HG03103 (cell line): ENCODE results near the gene SFTPA1.
A peak's percentile ranks its signal among the peaks of the same experiment; 100 is the strongest.
"Not testable (repeated sequence)": the region's sequence is repeated elsewhere in the genome, so short reads cannot be mapped to it uniquely, and the experiment has no call there.

Experiments used
- ATAC-seq: cut with Tn5 transposase; IDR thresholded peaks from one replicate; pipeline ENCODE4 v1.9.1; 2021; ENCODE audit warnings: low read depth; ENCODE audit not compliant: unreplicated experiment

Gene SFTPA1

DNA sequence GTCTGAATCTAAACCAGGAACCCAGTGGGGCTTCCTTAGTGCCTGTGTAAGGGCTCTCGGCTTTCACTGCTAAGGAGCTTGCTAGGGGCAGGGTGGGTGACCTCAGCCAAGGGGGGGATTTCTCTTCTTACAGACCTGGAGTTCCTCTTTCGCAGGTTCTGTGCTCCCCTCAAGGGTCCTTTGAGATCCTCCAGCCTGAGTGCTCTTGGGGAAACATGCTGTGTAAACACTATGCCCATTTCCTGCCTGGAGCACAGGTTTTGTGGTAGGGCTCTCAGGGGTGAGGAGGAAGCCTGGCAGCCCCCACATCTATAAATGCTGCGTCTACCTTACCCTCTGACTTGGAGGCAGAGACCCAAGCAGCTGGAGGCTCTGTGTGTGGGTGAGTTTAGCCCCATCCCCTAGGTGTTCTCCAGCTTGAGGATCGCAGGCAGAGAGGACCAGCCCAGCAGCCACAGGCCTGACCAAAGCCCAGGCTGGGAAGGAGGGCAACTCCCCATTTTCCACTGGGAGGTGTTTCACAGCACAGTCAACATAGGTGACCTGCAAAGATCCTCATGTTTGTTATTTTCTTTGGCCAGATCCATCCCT is at the start of gene SFTPA1:
Gene SFTPA1, plus strand, starts transcription at position 339 of the 591 bp plus-strand sequence. CDS start 887 bp downstream, outside the sequence.
- no peak for ATAC-seq

DNA sequence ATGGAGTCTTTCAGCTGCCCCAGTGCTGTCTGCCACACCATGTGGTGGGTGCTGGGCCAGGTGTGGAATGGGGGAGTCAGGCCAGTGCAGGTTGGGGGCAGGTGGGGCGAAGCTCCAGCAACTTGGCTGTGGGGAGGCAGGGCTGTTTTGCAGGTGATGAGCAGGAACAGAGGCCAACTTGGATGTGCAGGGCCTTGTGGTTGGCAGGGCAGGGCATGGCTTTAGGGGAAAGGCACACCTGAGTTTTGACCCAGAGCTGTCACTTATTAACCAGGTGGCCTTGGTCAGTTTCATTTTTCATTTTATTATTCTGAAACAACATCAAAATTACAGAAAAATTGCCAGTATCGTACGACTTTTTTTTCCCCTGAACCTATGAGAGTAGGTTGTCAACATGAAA is 49.5 kb upstream of the SFTPA1 start:
- ATAC-seq, result no peak

DNA sequence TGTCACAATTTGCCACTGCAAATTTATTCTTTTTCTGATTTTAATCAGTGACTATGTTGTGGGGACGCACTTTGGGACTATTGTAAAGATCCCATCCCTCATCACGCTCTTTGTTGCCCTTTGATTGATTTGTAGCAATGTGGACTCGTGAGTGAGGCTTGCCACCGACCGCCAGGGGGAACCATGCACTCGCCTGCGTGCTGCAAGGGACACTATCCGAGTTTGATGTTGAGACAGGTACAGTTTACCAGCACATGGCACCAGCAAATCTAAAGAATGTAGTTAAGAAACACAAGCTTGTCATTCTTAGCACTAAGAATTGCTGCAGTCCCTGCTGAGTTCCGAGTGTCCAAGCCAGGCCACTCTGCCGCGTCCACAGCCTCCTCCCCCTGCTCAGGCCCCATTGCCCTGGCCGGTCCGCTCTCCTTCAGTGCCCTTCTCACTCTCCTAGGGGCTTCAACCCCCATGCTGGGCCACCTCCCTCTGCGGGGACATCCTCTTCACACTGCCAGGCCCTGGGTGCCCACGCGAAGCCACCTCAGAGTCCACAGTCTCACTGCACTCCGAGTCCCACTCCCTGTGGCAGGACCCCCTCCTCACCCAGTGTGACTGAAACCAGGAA is 48.5 kb upstream of the SFTPA1 start:
- peak; percentile 82 for ATAC-seq

DNA sequence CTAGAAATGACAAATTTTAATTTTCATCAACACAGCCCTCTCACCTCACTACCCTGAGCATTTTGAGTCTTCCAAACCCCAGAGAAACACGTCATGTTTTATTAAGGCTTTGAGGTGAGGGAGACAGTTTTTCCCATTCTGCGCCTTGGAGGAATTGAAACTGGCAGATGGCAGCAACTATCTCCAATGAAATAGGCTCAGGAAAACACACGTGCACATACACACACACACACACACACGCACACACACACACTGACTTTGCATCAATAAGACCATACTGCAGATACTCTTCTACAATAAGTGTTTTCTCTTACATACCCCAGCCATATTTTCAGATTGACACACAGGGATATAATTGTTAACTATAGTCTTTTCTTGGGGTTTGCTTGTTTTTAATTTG is 47.3 kb upstream of the SFTPA1 start:
- ATAC-seq, result no peak

DNA sequence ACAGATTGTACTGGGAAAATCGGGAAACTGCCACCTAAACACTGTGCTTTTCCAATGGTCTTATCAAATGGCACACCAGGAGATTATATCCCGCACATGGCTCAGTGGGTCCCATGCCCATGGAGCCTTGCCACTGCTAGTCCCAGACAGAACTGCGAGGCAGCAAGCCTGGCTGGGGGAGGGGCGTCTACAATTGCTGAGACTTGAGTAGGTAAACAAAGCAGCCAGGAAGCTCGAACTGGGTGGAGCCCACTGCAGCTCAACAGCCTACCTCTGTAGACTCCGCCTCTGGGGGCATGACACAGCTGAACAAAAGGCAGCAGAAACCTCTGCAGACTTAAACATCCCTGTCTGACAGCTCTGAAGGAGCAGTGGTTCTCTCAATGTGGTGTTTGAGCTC is 40.1 kb upstream of the SFTPA1 start:
- not testable (repeated sequence) for ATAC-seq

DNA sequence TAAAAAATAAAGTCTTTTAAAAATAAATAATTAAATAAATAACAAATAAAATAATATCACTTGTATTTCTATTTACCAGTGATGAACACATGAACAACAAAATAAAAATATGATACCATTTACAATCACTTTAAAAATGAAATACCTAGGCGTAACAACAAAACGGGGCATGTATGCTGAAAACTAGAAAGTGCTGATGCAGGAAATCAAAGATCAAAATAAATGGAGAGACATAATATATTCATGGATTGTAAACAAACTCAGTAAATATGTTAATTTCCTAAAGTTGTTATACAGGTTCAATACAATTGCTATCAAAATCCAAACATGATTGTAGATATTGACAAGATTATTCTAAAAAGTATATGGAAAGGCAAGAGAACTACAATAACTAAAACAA is 31.4 kb upstream of the SFTPA1 start:
- no peak for ATAC-seq

DNA sequence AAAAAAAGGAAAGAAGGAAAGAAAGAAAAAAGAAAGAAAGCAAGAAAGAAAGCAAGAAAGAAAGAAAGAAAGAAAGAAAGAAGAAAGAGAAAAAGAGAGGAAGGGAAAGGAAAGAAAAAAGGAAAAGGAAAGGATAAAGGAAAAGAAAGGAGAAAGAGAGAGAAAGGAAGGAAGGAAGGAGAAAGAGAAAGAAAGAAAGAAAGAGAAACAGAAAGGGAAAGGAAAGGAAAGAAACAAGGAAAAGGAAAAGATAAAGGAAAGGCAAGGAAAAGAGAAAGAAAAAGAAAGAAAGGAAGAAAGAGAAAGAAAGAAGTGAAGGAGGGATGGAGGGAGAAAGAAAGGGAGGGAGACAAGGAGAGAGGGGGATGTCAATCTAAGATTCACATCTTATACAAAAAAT is 29.7 kb upstream of the SFTPA1 start:
- ATAC-seq, result no peak

DNA sequence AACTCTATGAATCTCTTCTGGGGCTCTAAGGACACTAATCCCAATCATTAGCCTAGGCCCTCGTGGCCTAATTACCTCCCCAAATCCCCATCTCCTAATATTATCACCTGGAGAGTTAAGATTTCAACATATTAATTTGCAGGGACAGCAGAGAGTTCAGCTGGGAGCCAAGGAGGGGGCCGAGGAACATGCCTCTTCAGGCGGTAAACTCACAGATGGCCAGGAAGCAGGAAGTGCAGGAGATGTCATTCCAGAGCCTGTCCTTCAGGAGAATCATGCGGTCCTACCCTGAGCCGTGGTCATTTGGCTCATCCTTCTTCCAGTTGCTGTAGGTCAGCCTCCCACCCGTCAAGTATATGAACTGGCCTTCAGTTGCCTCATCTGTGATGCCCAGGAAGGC is 28.6 kb upstream of the SFTPA1 start:
- no peak for ATAC-seq

DNA sequence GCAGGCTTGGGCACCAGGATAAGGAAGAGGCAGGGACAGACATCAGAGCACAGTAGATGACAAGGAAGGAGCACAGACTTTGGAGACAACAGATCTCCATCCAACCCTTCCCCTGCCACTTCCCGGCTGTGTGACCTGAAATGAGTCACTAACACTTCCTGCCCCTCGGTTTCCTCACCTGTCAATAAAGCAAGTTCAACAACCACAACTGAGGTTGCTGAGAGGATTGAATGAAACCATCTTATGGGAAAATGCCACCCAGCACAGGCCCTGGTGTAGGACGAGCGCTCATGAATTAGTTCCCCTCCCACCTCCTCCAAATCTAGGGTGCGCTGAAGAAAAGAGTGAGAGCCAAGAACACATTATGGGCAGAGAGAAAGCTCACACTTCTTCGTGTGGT is 27.8 kb upstream of the SFTPA1 start:
- ATAC-seq, result not testable (repeated sequence)

DNA sequence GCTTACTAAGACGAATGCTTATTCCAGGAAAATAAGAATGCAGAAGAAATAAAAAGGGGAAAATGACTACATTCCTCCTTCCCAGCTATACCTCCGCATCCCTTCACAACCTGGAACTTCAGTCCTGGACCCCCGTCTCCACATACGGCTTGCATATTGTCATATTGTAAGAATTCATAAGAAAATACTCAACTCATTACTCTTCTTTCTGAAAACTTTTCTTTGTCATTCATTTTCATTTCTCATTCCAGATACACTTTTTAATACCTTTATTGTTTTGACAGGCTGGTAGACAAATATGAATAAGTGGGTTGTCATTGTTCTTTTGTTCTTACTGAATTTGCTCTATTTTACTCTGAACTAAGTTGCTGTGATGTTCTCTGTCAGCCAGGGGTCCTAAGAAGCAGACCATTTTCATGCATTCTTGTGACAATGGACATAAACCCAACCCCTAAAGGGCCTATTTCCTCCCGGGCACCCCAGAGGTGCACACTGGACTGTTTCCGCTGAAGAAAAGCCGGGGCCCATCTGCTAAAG is 27.2 kb upstream of the SFTPA1 start:
- no peak for ATAC-seq

DNA sequence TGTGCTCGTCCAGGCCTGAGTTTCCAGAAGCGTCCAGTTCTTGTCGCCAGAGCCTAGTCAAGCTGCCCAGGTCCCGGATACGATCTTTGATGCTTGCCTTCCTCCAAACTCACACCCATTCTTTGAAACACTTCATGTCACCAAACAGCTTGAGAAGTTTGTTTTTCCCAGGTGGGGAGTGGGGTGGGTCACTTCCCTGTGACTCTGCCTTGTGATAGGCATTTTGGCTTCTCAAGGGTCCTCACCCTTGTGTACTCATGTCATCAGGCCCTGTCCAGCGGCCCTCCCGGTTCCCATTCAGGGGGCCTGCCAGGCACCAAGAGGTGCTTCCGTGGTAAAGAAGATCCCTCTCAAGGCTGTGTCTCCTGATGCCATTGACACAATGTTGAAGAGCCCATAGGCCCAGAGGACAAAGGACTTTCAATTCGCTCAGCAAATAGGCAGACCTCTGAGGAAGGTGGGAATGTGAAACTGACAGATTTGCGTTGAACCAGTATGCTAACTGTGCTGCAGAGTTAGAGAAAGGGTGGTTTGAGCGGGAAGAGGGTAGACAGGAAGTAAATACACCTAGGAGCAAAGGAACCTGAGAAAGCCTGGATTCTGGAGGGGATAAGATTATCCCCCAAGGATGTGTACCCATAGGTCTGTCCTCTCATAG is 24.7 kb upstream of the SFTPA1 start:
- no peak for ATAC-seq

DNA sequence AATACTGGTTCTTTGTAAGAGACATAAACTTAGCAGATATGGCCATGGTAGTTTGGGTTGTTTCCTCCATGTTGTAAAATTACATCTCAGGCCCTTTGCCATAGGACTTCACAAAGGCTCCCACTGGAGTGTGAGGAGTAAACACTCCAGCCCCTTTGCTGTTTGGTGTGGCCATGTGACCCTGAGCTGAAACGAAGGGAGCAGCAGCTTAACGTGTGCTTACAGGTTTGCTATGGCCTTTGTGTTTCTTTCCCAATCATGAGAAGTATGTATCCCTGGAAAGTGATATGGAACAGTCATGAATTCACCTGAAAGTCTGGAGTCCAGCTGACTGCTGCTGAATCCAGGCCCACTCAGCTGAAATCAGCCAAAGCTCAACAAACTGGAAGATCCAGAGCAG is 23.8 kb upstream of the SFTPA1 start:
- no peak for ATAC-seq

DNA sequence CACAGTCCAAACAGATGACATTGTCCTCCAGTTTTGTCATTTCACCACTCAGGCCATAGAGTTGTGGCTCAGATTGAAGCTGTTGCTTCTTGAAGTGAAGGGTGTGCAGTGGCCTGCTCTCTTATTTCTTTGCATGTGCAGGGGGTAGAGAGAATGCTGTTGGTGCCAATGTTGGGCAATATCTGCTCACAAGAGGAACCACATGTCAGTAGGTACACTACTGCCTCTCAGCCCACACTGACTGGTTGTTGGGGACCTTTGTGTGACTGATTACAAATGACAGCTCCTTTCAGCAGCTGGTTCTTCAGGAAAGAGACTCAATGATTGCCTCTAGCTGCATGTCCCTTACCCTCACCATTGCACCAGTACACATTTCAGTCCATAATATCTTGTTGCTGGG is 21.9 kb upstream of the SFTPA1 start:
- no peak for ATAC-seq

DNA sequence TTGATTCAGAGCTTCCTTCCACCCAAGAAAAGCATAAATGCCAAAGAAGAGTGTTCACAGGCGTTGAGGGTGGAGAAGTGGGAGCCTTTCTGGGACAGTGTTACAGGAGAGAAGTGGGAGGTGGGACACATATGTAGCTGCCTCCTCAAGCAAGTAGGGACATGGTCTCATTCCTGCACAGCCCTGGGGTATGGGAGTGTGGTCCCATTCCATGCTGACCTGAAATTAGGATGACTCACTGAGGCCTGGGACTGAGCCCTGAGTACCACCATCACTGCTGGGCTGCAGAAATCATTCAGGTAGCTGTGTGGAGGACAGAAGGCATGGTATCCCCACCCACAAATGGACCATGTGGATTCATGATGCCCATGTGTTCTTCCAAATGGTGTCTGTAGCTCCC is 17.4 kb upstream of the SFTPA1 start:
- no peak for ATAC-seq

DNA sequence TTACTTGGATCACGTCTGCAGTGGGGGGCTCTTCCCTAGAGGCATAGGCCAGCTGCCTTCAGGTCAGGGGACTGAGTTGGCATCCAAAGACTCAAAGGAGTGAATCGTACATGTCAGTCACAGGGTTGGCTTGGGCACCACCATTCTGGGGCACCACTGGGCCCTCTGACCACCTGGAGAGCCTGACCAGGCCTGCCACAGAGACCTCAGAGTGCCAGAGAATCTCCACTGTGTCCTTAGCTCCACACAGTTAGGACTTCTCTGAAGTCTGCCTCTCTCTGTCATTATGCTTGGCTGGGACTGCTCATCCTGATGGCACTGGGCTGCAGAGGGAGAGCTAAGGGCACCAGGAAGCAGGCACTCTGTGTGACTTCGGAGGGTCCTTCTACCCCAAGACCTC is 16.2 kb upstream of the SFTPA1 start:
- ATAC-seq, result not testable (repeated sequence)

DNA sequence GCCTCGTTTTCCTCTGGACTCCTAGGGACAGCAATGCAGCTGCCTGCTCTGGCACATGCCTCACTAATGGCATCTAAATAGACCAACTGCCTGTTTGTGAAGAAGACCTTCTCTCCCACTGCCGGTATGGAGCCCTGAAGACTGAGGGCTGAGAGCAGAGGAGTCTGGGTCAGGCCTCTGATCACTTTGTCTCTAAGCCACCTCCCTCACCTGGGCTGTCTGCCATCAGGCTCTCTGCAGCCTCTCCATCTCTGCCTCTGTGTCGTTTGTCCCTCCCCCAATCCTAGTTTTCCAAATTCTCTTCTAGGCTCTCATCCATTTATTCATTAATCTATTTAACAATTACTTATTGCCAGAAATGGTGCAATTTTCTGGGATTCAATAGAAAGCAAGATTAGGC is 15.2 kb upstream of the SFTPA1 start:
- no peak for ATAC-seq

DNA sequence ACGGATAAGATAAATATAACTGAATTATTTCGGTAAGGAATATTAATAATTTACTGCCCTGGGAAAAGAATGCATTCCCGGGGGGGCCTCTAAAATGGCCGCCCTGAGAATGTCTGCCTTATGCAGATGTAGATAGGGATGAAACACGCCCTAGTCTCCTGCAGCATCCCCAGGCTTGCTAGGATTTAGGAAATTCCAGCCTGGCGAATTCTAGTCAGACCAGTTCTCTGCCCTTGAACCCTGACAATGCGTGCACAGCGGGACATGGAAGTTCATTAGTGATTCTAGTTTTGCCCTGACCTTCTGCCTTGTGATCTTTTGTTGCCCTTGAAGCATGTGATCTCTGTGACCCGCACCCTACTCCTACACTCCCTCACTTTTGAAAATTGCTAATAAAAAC is 11.1 kb upstream of the SFTPA1 start:
- ATAC-seq, result not testable (repeated sequence)

DNA sequence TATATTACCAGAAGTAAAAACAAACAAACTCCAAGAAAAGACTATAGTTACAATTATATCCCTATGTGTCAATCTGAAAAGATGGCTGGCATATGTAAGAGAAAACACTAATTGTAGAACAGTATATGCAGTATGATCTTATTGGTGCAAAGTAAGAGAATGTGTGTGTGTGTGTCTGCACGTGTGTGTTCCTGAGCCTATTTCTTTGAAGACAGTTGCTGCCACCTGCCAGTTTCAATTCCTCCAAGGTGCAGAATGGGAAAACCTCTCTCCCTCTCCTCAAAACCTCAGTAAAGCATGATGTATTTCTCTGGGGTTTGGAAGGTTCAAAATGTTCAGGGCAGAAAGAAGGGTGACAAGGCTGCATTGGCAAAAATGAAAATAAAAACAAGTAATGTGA is 8.8 kb upstream of the SFTPA1 start:
- no peak for ATAC-seq

DNA sequence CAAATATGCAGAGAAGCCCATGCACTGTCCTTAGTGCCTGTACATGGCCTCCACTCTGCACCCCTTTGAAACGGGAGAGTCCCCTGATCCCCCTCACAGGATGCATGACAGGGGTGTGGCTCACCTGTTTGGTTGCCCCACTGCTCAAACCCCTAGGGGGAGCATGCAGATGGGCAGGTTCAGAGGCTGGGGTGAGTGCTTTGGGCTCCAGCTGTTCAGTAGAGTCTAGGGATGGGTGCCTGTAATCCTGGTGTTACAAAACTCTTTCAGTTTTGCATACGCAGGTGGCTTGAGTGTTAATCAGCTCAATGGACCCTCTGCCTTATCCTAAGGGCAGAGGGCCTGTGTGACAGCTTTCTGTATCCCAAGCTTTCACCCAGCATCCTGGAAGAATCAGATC is 7.8 kb upstream of the SFTPA1 start:
- no peak for ATAC-seq

DNA sequence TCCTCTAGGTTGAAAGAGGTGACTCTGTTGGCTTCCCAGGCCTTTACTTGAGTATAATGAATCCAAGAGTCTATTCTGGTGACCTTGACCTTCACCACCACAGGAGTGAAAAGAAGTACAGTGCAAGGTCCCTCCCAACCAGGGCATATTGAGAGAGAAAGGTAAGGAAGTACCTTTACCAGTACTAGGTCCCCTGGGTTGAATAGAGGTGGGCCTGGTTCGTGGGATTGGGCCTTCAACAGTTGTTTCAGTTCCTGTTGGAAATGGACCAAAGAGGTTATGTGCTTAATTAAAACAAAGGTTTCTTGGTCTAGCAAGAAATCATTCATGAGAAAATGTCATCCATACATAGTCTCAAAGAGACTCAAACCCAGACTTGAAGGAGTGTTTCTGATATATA is 6.4 kb upstream of the SFTPA1 start:
- ATAC-seq, result no peak

DNA sequence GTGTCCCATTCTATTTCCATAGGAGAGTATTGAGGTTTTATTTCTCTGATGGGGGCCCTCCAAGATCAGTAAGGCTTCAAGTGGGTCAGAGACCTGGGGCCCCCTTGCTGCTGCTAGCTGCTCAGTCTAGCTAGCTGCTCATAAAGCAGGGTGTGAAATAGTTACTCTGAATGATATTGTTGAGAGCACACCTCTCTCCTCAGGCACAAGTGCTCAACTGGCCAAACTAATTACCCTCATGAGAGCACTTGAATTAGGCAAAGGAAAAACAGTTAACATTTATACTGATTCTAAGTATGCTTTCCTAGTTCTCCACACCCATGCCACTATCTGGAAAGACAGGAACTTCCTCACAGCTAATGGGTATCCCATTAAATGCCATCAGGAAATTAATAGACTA is 5.4 kb upstream of the SFTPA1 start:
- no peak for ATAC-seq
